Right renal pelvis (tissue), 4 donors: ENCODE data around the gene SEMA6D. TPM values are rescaled to one million over a fixed set of nuclear protein-coding genes. Genes with fewer than 3 reads are reported as not detected.

Experiments used
- DNase-seq, 4 donors: peaks; one replicate each; pipeline ENCODE4 v3.0.0-alpha.2; 2013; ENCODE audit warnings: low read depth in 4 of 4, low spot score in 3 of 4, missing footprints in 1 of 4
- polyA plus RNA-seq, 4 donors: library from polyadenylated mRNA; unstranded; fragments of 120-200 nt; gene quantifications; one replicate each; pipeline ENCODE4 v1.2.1, GENCODE V29; 2013; ENCODE audit not compliant: insufficient read length in 4 of 4

SEMA6D gene
- polyA plus RNA-seq, 4 donors = 29.9 to 39.6 (median 37.7) TPM

GRCh38 chr15:47742742-47743141, 25.4 kb downstream of the SEMA6D start:
- no peak for DNase-seq

GRCh38 chr15:47743385-47743784, 26.1 kb downstream of the SEMA6D start:
- no peak for DNase-seq

DNA sequence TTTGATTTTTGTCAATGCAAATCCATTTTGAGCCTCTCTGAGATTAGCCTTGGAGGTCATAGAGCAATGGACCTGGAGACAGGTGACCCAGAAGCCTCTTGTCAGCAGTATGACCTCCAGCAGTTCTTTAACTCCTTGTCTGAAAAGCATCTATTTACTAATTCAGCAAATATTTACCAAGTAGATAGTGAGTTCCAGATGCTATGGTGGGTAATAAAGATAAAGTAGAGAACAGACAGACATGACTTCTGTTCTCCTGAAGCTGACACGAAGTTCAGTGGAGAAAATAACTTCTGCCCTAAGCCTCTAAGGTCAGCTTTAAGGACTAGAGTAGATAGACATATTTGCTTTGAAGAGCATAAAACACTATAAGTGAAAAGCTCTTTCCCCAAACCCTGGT, 26.6 kb downstream of the SEMA6D start:
- DNase-seq = no peak

- DNase-seq = no peak
These were observed 27.2 kb downstream of the SEMA6D start for GRCh38 chr15:47744496-47744895.

DNA sequence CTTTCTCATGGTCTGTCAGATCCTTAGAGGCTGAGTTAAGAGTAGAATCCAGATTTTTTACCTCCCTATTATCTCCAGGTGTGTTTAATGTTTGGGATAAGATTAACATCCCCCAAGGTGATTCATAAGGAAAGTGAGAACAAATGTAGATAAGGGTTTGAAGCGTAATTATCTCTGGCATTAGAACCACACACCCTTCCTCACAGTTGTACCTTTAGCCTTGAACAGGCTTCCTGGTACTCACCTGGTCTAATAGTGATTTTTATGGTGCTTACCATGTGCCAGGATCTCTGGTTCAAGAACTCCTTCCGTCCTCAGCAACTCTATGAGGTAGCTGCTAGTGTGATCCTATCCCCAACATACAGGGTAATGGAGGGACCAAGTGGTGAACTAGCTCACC, 27.7 kb downstream of the SEMA6D start:
- DNase-seq = no peak

DNA sequence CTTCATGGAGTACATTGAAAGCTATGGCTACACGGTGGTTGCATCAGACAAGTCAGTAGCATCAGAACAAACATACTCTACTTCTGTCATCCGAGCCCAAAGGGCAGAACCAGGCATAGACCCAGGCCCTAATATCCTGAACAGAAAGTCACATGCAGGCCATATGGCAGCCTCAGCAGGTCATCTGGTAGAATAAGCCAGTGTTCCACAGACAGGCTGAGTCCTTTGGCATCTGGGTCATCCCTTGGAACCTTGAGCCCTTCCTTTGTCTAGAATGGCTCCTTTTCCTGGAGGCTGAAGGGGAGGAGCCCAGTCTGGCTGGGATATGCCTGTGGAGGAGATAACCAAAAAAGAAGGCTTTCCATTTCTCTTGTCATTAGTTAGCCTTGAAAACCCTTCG, 29.2 kb downstream of the SEMA6D start:
- no peak for DNase-seq

DNA sequence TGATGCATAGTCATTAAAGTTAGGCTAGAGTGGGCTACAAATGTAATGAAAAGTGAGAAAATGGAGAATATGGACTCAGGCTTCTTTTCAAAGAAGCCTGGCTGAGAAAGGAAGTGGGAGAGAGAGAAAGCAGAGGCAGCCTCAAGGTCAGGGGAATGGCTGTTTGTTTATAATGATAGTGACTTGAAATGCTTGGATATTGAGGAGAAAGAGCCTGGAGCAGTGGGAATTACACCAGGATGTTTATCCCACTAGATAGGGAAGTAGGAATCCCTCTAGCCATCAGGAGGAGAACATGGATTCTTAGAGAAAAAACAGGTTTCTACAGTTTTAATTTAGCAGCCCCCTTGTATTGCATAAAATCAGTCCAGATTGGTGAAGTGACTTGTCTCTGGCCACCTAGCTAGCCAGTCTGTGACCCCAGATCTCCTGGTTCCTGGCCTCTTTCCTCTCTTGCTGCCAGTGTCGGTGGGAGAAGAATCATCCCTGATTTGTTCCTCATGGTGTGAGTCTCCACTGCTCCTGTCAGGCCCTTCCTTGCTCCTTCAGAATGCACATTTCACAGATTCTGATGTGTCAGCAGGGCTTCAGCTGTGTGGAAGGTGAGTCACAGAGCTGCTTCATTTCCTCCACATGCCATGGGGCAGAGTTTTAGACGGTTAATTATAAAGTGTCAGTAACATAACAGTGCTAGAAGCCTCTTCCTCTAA, 32.9 kb downstream of the SEMA6D start:
- DNase-seq = no peak

DNA sequence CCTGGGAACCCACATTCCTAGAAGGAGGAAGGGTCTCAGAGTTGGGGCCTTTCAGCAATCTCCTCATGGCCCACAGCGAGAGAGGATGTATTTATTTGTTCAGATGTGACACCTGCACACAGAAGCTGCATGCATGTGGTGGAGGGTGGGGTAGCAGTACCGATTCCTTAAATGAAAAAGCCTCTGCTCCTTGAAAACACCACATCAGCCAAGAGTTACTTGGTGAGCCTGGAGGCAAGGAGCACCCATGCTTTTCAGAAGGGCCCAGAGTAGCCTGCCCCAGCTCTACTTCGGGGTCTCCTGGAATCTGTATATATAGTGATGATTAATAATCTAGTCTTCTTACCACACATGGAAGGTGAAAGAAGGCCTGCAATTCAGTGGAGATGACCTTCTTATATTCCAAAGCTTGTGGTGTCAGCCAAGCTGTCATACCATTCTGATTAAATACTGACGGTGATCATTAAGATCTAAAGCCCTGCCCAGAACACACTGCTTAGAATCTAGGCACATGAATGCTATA, 33.5 kb downstream of the SEMA6D start:
- no peak for DNase-seq

GRCh38 chr15:47753591-47753990, 36.3 kb downstream of the SEMA6D start:
- no peak for DNase-seq

- DNase-seq = no peak
These were observed 37.0 kb downstream of the SEMA6D start for GRCh38 chr15:47754312-47754711.

DNA sequence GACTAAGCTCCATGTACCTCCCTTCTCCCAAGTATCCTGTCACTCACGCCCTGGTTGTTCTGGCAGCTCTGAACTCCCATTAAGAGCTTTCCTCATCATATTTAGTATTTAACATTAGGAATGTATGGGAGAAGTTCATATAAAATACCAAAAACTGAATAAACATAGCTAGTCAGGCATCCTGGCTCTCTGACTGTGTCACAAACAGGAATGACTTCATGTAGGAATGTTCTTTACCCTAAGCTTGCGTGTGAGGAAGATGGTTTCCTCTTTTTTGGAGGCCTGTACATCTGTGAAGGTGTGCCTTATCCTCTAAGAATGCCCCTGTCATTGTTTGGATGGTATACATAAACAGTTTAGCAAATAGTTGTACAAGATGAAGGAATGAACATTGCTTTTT, 38.6 kb downstream of the SEMA6D start:
- no peak for DNase-seq

DNA sequence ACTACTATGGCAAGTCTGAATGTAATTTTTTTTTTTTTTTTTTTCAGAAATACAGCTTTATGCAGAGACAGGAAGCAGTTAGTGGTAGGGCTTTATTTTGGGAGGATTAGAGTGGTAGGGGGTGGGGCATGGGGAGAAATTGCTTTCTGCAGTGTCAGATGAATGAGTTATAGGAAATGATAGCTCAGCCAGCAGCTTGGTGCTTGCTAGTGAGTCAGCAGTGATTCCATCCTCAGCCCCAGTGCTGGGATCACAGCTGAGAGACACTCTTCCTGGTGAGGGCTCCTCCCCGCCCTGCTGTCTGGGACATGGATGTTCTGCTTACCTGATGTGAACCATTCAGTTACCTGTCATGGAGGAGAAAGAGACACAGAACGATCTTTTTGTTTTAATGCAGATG, 39.6 kb downstream of the SEMA6D start:
- no peak for DNase-seq

DNA sequence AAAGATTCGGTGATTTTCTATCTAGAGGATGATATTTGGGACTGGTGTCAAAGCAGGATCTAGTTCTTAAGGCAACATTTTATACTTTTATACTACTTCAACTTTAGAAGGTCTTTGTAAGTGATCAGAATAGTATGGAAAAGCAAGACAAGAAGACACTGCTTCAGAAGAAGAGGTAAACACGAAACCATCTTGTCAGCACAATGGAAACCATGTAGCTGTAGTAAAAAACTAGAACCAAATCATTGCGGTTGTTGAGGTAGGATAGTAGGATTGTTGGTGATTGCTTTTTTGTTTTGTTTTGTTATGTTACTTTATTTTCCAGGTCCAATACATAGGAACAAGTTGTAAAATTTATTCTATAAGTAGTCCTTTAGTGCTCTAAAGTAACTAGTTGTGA, 40.0 kb downstream of the SEMA6D start:
- DNase-seq = no peak

GRCh38 chr15:47762621-47763020, 45.3 kb downstream of the SEMA6D start:
- DNase-seq = no peak

DNA sequence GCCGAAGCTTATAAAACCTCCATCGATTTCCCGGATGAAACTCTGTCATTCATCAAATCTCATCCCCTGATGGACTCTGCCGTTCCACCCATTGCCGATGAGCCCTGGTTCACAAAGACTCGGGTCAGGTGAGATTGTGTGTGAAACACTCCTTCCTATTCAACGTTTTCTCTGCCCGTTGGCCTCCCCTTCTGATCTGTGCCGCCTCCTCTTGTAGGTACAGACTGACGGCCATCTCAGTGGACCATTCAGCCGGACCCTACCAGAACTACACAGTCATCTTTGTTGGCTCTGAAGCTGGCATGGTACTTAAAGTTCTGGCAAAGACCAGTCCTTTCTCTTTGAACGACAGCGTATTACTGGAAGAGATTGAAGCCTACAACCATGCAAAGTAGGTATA, 47.4 kb downstream of the SEMA6D start:
- no peak for DNase-seq

DNA sequence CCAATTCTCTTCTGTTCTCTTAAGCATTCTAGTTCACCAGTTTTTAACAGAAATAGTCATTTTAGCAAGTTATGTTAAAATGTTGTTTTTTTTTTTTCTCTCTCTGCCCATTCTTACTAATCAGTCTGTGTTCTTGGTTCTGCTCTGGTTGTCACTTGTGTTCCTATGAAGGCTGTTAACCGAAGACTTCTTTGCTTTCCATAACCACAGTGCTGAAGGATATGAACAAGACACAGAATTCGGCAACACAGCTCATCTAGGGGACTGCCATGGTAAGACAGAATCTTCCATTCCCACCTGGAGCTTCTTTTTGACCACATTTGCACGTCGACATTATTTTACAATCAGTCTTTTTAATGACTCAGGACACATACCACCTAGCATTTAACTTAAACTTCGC, 49.1 kb downstream of the SEMA6D start:
- DNase-seq = no peak

GRCh38 chr15:47767035-47767434, 49.7 kb downstream of the SEMA6D start:
- no peak for DNase-seq

DNA sequence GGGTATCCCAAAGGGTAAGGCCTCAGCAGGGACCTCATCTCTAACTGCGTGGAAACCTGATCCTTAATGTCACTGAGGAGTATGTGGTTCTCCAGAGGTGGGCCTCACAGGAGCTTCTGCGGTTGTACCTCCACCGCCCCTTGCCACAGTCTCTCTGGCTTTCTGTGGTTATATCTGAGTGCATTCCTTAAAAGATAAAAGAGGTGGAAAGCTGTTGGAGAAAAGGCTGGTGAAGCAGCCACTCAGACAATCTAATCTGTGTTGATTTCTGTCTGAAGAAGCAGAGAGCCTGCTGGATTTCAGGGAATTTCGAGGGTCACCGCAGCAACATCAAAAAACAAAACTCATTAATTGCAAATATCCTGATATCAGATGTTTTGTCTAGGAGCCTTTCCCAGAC, 51.4 kb downstream of the SEMA6D start:
- no peak for DNase-seq

DNA sequence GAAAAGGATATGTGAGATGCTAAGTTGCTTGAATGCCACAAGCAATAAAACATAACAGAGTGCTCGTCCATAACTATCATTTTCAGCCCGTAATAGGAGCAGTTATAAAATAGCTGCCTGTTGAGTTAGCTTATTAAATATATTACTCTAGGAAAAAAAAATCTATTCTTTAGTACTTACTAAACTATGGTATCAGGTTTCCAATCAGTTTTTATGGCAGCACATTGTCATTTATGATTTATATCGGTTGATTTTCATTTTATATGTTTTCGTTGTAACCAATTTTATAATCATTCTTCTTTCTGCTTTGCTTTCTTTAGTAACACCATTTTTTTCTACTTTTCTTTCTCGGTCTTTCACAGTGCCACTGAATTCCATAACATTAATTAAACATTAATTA, 51.9 kb downstream of the SEMA6D start:
- no peak for DNase-seq

- DNase-seq = peak in 3 of 4 donors; percentile 10 to 28 (median 27)
These were observed 55.8 kb downstream of the SEMA6D start for GRCh38 chr15:47773143-47773542.

- DNase-seq = no peak
These were observed 61.0 kb downstream of the SEMA6D start for GRCh38 chr15:47778263-47778770.

GRCh38 chr15:47780971-47781370, 63.7 kb downstream of the SEMA6D start:
- DNase-seq = no peak

DNA sequence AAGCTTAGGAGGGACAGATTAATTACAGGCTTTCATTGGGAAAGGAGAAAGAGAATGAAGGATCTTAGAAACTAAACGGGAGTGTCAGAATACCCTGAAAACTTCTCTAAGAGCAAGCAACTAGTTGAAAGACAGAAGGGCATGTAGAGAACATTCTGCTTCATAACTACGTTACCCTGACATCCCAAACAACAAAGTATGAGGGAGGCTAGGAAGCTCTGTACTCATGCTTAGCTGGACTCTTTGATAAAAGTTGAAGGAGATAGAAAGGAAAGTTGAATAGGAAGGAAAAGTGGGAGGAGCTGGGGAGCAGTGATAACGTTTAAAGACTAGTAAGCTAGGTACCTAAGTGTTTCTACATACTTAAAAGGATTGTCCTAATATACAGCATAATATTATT, 64.2 kb downstream of the SEMA6D start:
- no peak for DNase-seq
